ENCODE data around the gene CFD. TPM values are rescaled to one million over a fixed set of nuclear protein-coding genes. Genes with fewer than 3 reads are reported as not detected.
"Not testable (repeated sequence)": the region's sequence is repeated elsewhere in the genome, so short reads cannot be mapped to it uniquely, and the experiment has no call there.

Gene CFD
- total RNA-seq, 2 experiments from 2014 or later: 2.3 to 2.9 TPM

DNA sequence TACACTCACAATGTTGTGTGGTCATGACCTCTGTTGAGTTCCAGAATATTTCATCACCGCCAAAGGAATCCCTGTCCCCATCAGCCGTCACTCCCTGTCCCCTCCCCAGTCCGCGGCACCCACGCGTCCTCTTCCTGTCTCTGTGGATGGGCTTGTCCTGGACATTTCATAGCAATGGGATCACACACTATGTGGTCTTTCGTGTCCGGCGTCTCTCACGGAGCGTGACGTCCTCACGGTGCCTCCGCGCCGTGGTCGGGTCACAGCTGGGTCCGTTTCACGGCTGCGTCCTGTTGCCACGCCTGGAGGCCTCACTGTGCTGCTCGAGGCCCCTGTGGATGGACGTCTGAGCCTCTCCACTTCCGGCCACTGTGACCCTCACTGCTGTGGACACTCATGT, 25.2 kb upstream of the CFD start:
- Histone ChIP-seq H3K36me3 (ENCODE audit: insufficient read depth, low read length) (no peaks in the 10 kb centered on the region), H3K4me1 (ENCODE audit: insufficient read depth, low read length) (no peaks in the 10 kb centered on the region), H3K9me3 (ENCODE audit: control insufficient read depth in 1 of 2, insufficient read depth in 1 of 2, low read length in 2 of 2) (peaks cover 0 to 3% of the 10 kb centered on the region in 2 experiments), H3K27me3 (ENCODE audit: control insufficient read depth in 1 of 2, insufficient read depth in 2 of 2, low read length in 2 of 2) (peaks cover 5 to 12% of the 10 kb centered on the region in 2 experiments), H3K27ac (ENCODE audit: low read depth in 1 of 2, low read length in 2 of 2) (no peak overlapping the region), H3K4me3 (ENCODE audit: low read length) (no peak overlapping the region)
- TF ChIP-seq CTCF (IDR thresholded peaks at IDR 0.05): no peak
- no peak overlapping the region for H3K4me3 Mint-ChIP-seq
- no peak for DNase-seq
- intact Hi-C loops (cut with DNase I, micrococcal nuclease): no loop called here
- H3K27me3 Mint-ChIP-seq: peaks cover 14% of the 10 kb centered on the region
- no peaks in the 10 kb centered on the region for H3K4me1 Mint-ChIP-seq (ENCODE audit: low read depth)
- H3K9me3 Mint-ChIP-seq: no peaks in the 10 kb centered on the region
- no peaks in the 10 kb centered on the region for H3K36me3 Mint-ChIP-seq (ENCODE audit: low read depth)
- ChIA-PET CTCF (no interaction called here), POLR2A (no interaction called here)
- no peak for ATAC-seq (ENCODE audit: poor library complexity)
- no peak overlapping the region for H3K27ac Mint-ChIP-seq

DNA sequence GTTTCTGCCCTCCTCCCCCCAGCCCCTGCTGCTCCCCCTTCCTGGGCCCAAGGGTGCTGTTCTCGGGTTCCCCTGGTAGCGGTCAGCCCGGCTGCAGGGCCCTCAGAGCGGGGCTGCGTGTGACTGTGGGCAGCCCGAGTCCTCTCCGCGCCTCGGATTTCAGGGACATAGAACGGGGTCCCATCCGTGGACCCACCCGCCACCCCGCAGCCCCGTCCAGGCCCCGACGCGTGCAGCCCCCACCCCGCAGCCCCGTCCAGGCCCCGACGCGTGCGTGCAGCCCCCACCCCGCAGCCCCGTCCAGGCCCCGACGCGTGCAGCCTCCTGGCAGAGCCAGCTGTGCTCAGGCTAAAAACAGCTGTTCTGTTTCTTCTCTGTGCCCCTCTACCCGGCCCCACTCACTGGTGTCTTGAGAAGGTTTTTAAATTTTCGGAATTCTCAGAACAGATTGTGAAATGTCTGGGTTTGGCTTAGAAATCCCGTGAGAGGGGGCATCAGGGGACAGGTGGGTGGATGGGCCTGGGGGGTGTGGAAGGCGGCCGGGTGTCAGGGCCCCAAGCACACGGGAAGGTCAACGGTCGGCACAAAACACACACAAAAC, 24.2 kb upstream of the CFD start:
- H3K27ac Mint-ChIP-seq: no peak overlapping the region
- TF ChIP-seq CTCF (IDR thresholded peaks at IDR 0.05): no peak
- no peak for ATAC-seq (ENCODE audit: poor library complexity)

DNA sequence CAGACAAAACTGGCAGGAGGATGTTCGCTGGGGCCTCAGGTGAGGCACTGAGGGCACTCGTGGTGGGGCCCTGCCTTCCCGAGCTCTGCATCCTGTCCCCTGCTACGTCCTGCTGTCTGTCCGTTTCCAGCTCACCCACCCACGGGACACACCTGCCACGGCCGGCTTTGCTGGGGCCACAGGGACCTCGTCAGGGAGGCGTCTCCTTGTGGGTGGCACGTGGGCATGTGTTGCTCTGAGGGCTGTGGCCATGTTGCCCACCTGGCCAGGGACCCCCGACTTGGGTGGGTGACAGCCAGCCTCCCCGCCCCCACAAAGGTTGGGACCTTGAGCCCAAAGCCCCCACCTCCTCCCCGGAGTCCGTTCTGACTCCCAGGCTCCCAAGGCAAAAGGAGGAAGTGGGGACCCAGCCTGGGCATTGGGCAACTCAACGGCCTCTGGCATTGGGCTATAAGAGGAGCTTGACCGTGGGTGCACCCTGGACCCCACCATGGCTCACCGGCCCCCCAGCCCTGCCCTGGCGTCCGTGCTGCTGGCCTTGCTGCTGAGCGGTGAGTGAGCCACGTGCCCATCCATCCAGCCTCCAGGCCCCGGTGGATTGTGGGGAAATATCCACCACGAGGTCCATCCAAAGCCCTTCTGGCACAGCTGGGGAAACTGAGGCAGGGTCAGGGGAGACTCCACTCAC, 18.8 kb upstream of the CFD start, which contains the start of gene PRTN3:
Gene PRTN3, plus strand, starts transcription at position 481 of the 688 bp plus-strand sequence. Its CDS starts 10 bp downstream, at position 491.
- Histone ChIP-seq H3K4me3 (ENCODE audit: low read length) (no peak within 1 kb of the TSS), H3K9me3 (ENCODE audit: control insufficient read depth in 1 of 2, insufficient read depth in 1 of 2, low read length in 2 of 2) (peaks cover 0 to 8% of the 10 kb centered on the region in 2 experiments), H3K4me1 (ENCODE audit: insufficient read depth, low read length) (peaks cover 14% of the 10 kb centered on the region), H3K27ac (ENCODE audit: low read depth in 1 of 2, low read length in 2 of 2) (no peak within 1 kb of the TSS), H3K27me3 (ENCODE audit: control insufficient read depth in 1 of 2, insufficient read depth in 2 of 2, low read length in 2 of 2) (peaks cover 18 to 24% of the 10 kb centered on the region in 2 experiments), H3K36me3 (ENCODE audit: insufficient read depth, low read length) (no peaks in the 10 kb centered on the region)
- CTCF ChIA-PET: no interaction called here
- POLR2A ChIA-PET: no interaction called here
- H3K36me3 Mint-ChIP-seq (ENCODE audit: low read depth): no peaks in the 10 kb centered on the region
- no peak within 1 kb of the TSS for H3K27ac Mint-ChIP-seq
- no peak for ATAC-seq (ENCODE audit: poor library complexity)
- DNase-seq: peak in 1 of 14 experiments; percentile 46
- H3K27me3 Mint-ChIP-seq: peaks cover 40% of the 10 kb centered on the region
- H3K4me3 Mint-ChIP-seq: no peak within 1 kb of the TSS
- intact Hi-C loops (cut with DNase I, micrococcal nuclease): no loop called here
- TF ChIP-seq CTCF (IDR thresholded peaks at IDR 0.05): no peak
- H3K4me1 Mint-ChIP-seq (ENCODE audit: low read depth): no peaks in the 10 kb centered on the region
- H3K9me3 Mint-ChIP-seq: no peaks in the 10 kb centered on the region

More for the DNA sequence above, 24.2 kb upstream of the CFD start:
- Histone ChIP-seq H3K4me1 (ENCODE audit: insufficient read depth, low read length) (no peaks in the 10 kb centered on the region), H3K4me3 (ENCODE audit: low read length) (no peak overlapping the region), H3K27ac (ENCODE audit: low read depth in 1 of 2, low read length in 2 of 2) (no peak overlapping the region), H3K9me3 (ENCODE audit: control insufficient read depth in 1 of 2, insufficient read depth in 1 of 2, low read length in 2 of 2) (peaks cover 0 to 3% of the 10 kb centered on the region in 2 experiments), H3K36me3 (ENCODE audit: insufficient read depth, low read length) (no peaks in the 10 kb centered on the region), H3K27me3 (ENCODE audit: control insufficient read depth in 1 of 2, insufficient read depth in 2 of 2, low read length in 2 of 2) (peaks cover 5 to 8% of the 10 kb centered on the region in 2 experiments)
- no peaks in the 10 kb centered on the region for H3K36me3 Mint-ChIP-seq (ENCODE audit: low read depth)
- intact Hi-C loops (cut with DNase I, micrococcal nuclease): no loop called here
- POLR2A ChIA-PET: no interaction called here
- no peak overlapping the region for H3K4me3 Mint-ChIP-seq
- H3K9me3 Mint-ChIP-seq: no peaks in the 10 kb centered on the region
- H3K4me1 Mint-ChIP-seq (ENCODE audit: low read depth): no peaks in the 10 kb centered on the region
- peaks cover 14% of the 10 kb centered on the region for H3K27me3 Mint-ChIP-seq
- CTCF ChIA-PET: no interaction called here
- peak in 1 of 14 experiments; percentile 44 for DNase-seq

DNA sequence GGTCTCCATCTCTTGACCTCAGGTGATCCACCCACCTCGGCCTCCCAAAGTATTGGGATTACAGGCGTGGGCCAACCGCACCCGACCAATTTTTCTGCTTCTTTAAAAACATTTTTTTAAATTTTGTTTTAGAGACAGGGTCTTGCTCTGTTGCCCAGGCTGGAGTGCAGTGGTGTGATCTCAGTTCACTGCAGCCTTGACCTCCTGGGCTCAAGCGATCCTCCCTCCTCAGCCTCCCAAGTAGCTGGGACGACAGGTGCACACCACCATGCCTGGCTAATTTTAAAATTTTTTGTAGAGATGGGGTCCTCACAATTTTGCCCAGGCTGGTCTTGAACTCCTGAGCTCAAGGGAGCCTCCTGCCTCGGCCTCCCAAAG, 16.7 kb upstream of the CFD start:
- Histone ChIP-seq H3K27me3 (ENCODE audit: control insufficient read depth in 1 of 2, insufficient read depth in 2 of 2, low read length in 2 of 2) (peaks cover 27 to 28% of the 10 kb centered on the region in 2 experiments), H3K4me1 (ENCODE audit: insufficient read depth, low read length) (peaks cover 14% of the 10 kb centered on the region)
- H3K4me1 Mint-ChIP-seq (ENCODE audit: low read depth); H3K27ac ChIP-seq (ENCODE audit: low read depth in 1 of 2, low read length in 2 of 2); H3K4me3 Mint-ChIP-seq; H3K36me3 ChIP-seq (ENCODE audit: insufficient read depth, low read length); intact Hi-C loops (cut with DNase I, micrococcal nuclease); ATAC-seq (ENCODE audit: poor library complexity); H3K36me3 Mint-ChIP-seq (ENCODE audit: low read depth); DNase-seq; H3K4me3 ChIP-seq (ENCODE audit: low read length); CTCF ChIA-PET; H3K27ac Mint-ChIP-seq; POLR2A ChIA-PET; H3K9me3 Mint-ChIP-seq; H3K9me3 ChIP-seq (ENCODE audit: control insufficient read depth in 1 of 2, insufficient read depth in 1 of 2, low read length in 2 of 2): not testable (repeated sequence)
- H3K27me3 Mint-ChIP-seq: peaks cover 44% of the 10 kb centered on the region
